H1 (cell line): ENCODE measurements around the gene SCAMP2. TPM values are rescaled to one million over a fixed set of nuclear protein-coding genes. Genes with fewer than 3 reads are reported as not detected.

Experiments used
- CTCF ChIA-PET: fragments of 300-600 bp; sonication (Branson Sonifier 250); formaldehyde crosslinking; loops from one replicate; lab custom pipeline; 2021; ENCODE audit not compliant: partially characterized antibody; lab: Charles Lee
- POLR2A ChIA-PET: fragments of 300-600 bp; sonication (Branson Sonifier 250); formaldehyde crosslinking; loops from one replicate; lab custom pipeline; 2021; ENCODE audit warnings: inconsistent platforms; ENCODE audit not compliant: partially characterized antibody; lab: Charles Lee
- DNase-seq, 2 experiments: peaks; one replicate each; pipeline versions ENCODE4 v3.0.0 to v3.0.0-alpha.2; 2010 to 2022; ENCODE audit warnings: low spot score in 2 of 2, low read depth in 1 of 2, mixed read lengths in 1 of 2
- FAIRE-seq: peaks from 2 replicates; lab custom pipeline; 2011; peaks lifted over from hg19 to GRCh38; lab: Jason Lieb, UNC
- H2AFZ ChIP-seq: 2 replicates; pipeline ENCODE4 v1.8.1; 2012; ENCODE audit warnings: low read length, inconsistent platforms
- H2AK5ac ChIP-seq: 2 replicates; pipeline ENCODE4 v1.6.1; 2013; ENCODE audit warnings: low read depth, low read length
- H2BK120ac ChIP-seq: replicated peaks from 2 replicates; pipeline ENCODE3; 2013; ENCODE audit warnings: low read depth, low read length, inconsistent platforms
- H2BK12ac ChIP-seq: 2 replicates; pipeline ENCODE4 v1.6.1; 2013; ENCODE audit warnings: low read depth, low read length
- H2BK15ac ChIP-seq: 2 replicates; pipeline ENCODE4 v1.6.1; 2013; ENCODE audit warnings: low read length
- H2BK20ac ChIP-seq: 2 replicates; pipeline ENCODE4 v1.6.1; 2013; ENCODE audit warnings: low read length
- H2BK5ac ChIP-seq: 2 replicates; pipeline ENCODE4 v1.6.1; 2013; ENCODE audit warnings: low read depth, low read length
- H3K14ac ChIP-seq: 2 replicates; pipeline ENCODE4 v1.6.1; 2013; ENCODE audit warnings: inconsistent platforms; ENCODE audit not compliant: insufficient read length
- H3K18ac ChIP-seq: 2 replicates; pipeline ENCODE4 v1.6.1; 2013; ENCODE audit warnings: low read length; ENCODE audit errors: extremely low read depth
- H3K23ac ChIP-seq: 2 replicates; pipeline ENCODE4 v1.6.1; 2013; ENCODE audit warnings: inconsistent platforms; ENCODE audit not compliant: insufficient read length
- H3K23me2 ChIP-seq: 2 replicates; pipeline ENCODE4 v1.6.1; 2013; ENCODE audit warnings: low read depth, low read length
- H3K27ac ChIP-seq: 2 replicates; pipeline ENCODE4 v1.6.1; 2011; ENCODE audit warnings: low read depth, low read length, inconsistent platforms
- H3K27me3 ChIP-seq, 4 experiments: replicated peaks in 1 of 4; 1 replicate in 1 of 4; 2 replicates in 3 of 4; pipeline versions ENCODE4 v1.6.1 to v1.8.1; 2011 to 2013; ENCODE audit warnings: low read length in 3 of 4, mild to moderate bottlenecking in 3 of 4, inconsistent platforms in 2 of 4, mixed read lengths in 2 of 4, moderate library complexity in 1 of 4; ENCODE audit not compliant: control insufficient read depth in 3 of 4, insufficient read depth in 3 of 4; ENCODE audit errors: extremely low read depth in 1 of 4
- H3K36me3 ChIP-seq, 4 experiments: 2 replicates each; pipeline versions ENCODE4 v1.6.1 to v1.8.1; 2011 to 2013; ENCODE audit warnings: mild to moderate bottlenecking in 4 of 4, low read length in 3 of 4, moderate library complexity in 2 of 4, control low read depth in 1 of 4, inconsistent platforms in 1 of 4; ENCODE audit not compliant: insufficient read depth in 4 of 4, control insufficient read depth in 2 of 4
- H3K4ac ChIP-seq: replicated peaks from 2 replicates; pipeline ENCODE3; 2013; ENCODE audit warnings: low read length, low read depth, mixed read lengths, inconsistent platforms; ENCODE audit not compliant: insufficient read length
- H3K4me1 ChIP-seq, 4 experiments: replicated peaks in 1 of 4; 1 replicate in 1 of 4; 2 replicates in 3 of 4; pipeline versions ENCODE4 v1.6.1 to v1.8.1; 2011 to 2013; ENCODE audit warnings: low read length in 3 of 4, inconsistent platforms in 2 of 4, mixed read lengths in 1 of 4; ENCODE audit not compliant: insufficient read depth in 4 of 4, control insufficient read depth in 3 of 4
- H3K4me2 ChIP-seq, 2 experiments: 2 replicates each; pipeline versions ENCODE4 v1.6.1 to v1.8.1; 2011 to 2013; ENCODE audit warnings: low read depth in 2 of 2, low read length in 2 of 2, control low read depth in 1 of 2, inconsistent platforms in 1 of 2, mild to moderate bottlenecking in 1 of 2; ENCODE audit not compliant: insufficient read depth in 1 of 2
- H3K4me3 ChIP-seq, 4 experiments: fragments of 200-600, 300-600 bp in 1 of 4; sonication (generic), shearing (Covaris generic), sonication (Bioruptor Twin) in 1 of 4; 2 replicates each; pipeline versions ENCODE4 v1.5.1 to v1.8.1; 2011 to 2016; ENCODE audit warnings: low read length in 4 of 4, low read depth in 3 of 4, control low read depth in 2 of 4, inconsistent platforms in 2 of 4, mild to moderate bottlenecking in 2 of 4, mixed read lengths in 1 of 4, moderate library complexity in 1 of 4; ENCODE audit not compliant: insufficient read depth in 2 of 4; ENCODE audit errors: extremely low read depth in 1 of 4
- H3K56ac ChIP-seq: replicated peaks from 2 replicates; pipeline ENCODE3; 2013; ENCODE audit warnings: low read depth, mild to moderate bottlenecking, mixed read lengths, low read length, inconsistent platforms; ENCODE audit not compliant: insufficient read length
- H3K79me1 ChIP-seq: 2 replicates; pipeline ENCODE4 v1.6.1; 2013; ENCODE audit warnings: low read depth, low read length, control low read depth
- H3K79me2 ChIP-seq, 2 experiments: 2 replicates each; pipeline versions ENCODE4 v1.6.1 to v1.8.1; 2012 to 2013; ENCODE audit warnings: low read length in 2 of 2, mild to moderate bottlenecking in 2 of 2, inconsistent platforms in 1 of 2; ENCODE audit not compliant: insufficient read depth in 2 of 2, control insufficient read depth in 1 of 2
- H3K9ac ChIP-seq, 4 experiments: replicated peaks in 1 of 4; 1 replicate in 1 of 4; 2 replicates in 3 of 4; pipeline versions ENCODE4 v1.6.1 to v1.8.1; 2011 to 2013; ENCODE audit warnings: low read depth in 3 of 4, low read length in 3 of 4, control low read depth in 2 of 4, mild to moderate bottlenecking in 2 of 4, moderate library complexity in 2 of 4, inconsistent platforms in 1 of 4; ENCODE audit errors: extremely low read depth in 1 of 4
- H3K9me3 ChIP-seq, 2 experiments: 2 replicates each; pipeline versions ENCODE4 v1.6.1 to v1.8.1; 2012 to 2013; ENCODE audit warnings: mild to moderate bottlenecking in 2 of 2, moderate library complexity in 2 of 2, control low read depth in 1 of 2, inconsistent platforms in 1 of 2, low read depth in 1 of 2, low read length in 1 of 2, mixed read lengths in 1 of 2; ENCODE audit not compliant: insufficient read depth in 2 of 2
- H4K20me1 ChIP-seq, 2 experiments: replicated peaks in 1 of 2; 2 replicates each; pipeline versions ENCODE3 to v1.8.1; 2011 to 2013; ENCODE audit warnings: inconsistent platforms in 2 of 2, low read length in 2 of 2, mild to moderate bottlenecking in 1 of 2; ENCODE audit not compliant: insufficient read depth in 2 of 2, control insufficient read depth in 1 of 2
- H4K5ac ChIP-seq: 2 replicates; pipeline ENCODE4 v1.6.1; 2013; ENCODE audit warnings: low read length, low read depth, mixed read lengths, inconsistent platforms; ENCODE audit not compliant: insufficient read length
- H4K8ac ChIP-seq: 2 replicates; pipeline ENCODE4 v1.8.0; 2013; ENCODE audit warnings: mild to moderate bottlenecking, moderate library complexity, low read length, inconsistent platforms; ENCODE audit not compliant: insufficient read depth; ENCODE audit errors: extremely low read depth
- H4K91ac ChIP-seq: replicated peaks from 2 replicates; pipeline ENCODE3; 2013; ENCODE audit warnings: low read length, mixed read lengths, inconsistent platforms; ENCODE audit not compliant: insufficient read length
- CHD1 ChIP-seq: IDR thresholded peaks from 2 replicates; pipeline ENCODE4 v1.6.1; 2012; ENCODE audit warnings: low read depth, low read length, improper control_type of control experiment
- YY1 ChIP-seq: IDR thresholded peaks from 2 replicates; pipeline ENCODE4 v1.6.1; 2011; ENCODE audit warnings: low read depth, mild to moderate bottlenecking, low read length
- WGBS, 2 experiments: shearing (Covaris generic) in 1 of 2; methylation state at CpG; one replicate each; pipeline versions ENCODE4 v1.1.6 to v1.1.7; 2013 to 2015; ENCODE audit warnings: low lambda C conversion rate in 2 of 2, mixed read lengths in 2 of 2, inconsistent platforms in 1 of 2, low coverage in 1 of 2, missing lambda C conversion rate in 1 of 2; ENCODE audit not compliant: insufficient replicate concordance in 2 of 2, insufficient coverage in 1 of 2, insufficient read length in 1 of 2; ENCODE audit errors: extremely low coverage in 1 of 2, missing lambda C conversion rate in 1 of 2; 5-methylcytosine and 5-hydroxymethylcytosine counted together
- polyA plus RNA-seq, 7 experiments: library from polyadenylated mRNA; depleted of rRNA in 3 of 7; stranded (reverse) in 5 of 7; unstranded in 2 of 7; fragments of >200 nt in 5 of 7; fragments of 200-250 nt in 2 of 7; gene quantifications; 1 replicate in 5 of 7; 2 replicates in 1 of 7; 4 replicates in 1 of 7; pipeline versions ENCODE4 v1.2.1 to v1.2.3, GENCODE V29; 2011 to 2013; ENCODE audit warnings: missing spikeins in 2 of 7, mixed read lengths in 2 of 7
- total RNA-seq: library from RNA; stranded (reverse); fragmentation: NEBNext Ultra II Directional; extraction: Animal tissue kit (Norgen Biotek cat#: 25700); gene quantifications from 2 replicates; pipeline ENCODE4 v1.2.1, GENCODE V29; 2021

The SCAMP2 gene
- total and polyA plus RNA-seq, 2 of the 8 experiments (the other 6 are each of a cell fraction or from before 2014, with no cell fraction given): 41.7 to 131 TPM

GRCh38 chr15:74808078-74808839 lies 64.9 kb downstream of the SCAMP2 start:
- CTCF ChIA-PET: interaction anchor here (0.6 to 10.2 kb wide), 24 partner anchors 8 to 336 kb away, joined by 3 to 113 read pairs (median 6); partner anchors contain the start of gene CPLX3
- no peak overlapping the region for H3K4me2 ChIP-seq
- 91% methylated on average over 18 of the region's 18 CpGs; no CpG with 5 or more reads in 1 of the 2 experiments for WGBS, 2 experiments

More at GRCh38 chr15:74808078-74808839, 64.9 kb downstream of the SCAMP2 start:
- DNase-seq: no peak
- Histone ChIP-seq H3K9me3 (no peaks in the 10 kb centered on the region), H3K23me2 (no peaks in the 10 kb centered on the region), H3K4ac (no peak overlapping the region), H4K8ac (no peak overlapping the region), H2BK12ac (no peak overlapping the region), H2BK5ac (no peak overlapping the region), H2BK15ac (no peak overlapping the region), H4K5ac (no peak overlapping the region), H3K23ac (no peak overlapping the region), H3K4me3 (no peak overlapping the region), H3K18ac (no peak overlapping the region), H3K36me3 (peaks cover 0 to under 1% (median 0%) of the 10 kb centered on the region in 4 experiments; a peak in 1 of 8 replicates), H3K27ac (no peak overlapping the region), H3K14ac (no peak overlapping the region), H3K27me3 (no peaks in the 10 kb centered on the region), H3K79me1 (no peaks in the 10 kb centered on the region), H3K79me2 (no peaks in the 10 kb centered on the region), H2BK20ac (no peak overlapping the region), H2AK5ac (0 out of 2 replicates have a peak overlapping the region, but pooled peaks have one; percentile 3), H2BK120ac (no peak overlapping the region), H3K9ac (no peak overlapping the region), H4K91ac (no peak overlapping the region), H3K56ac (no peak overlapping the region), H4K20me1 (no peaks in the 10 kb centered on the region), H3K4me1 (peaks cover 0 to 2% (median 1%) of the 10 kb centered on the region in 4 experiments; a peak in 2 of 7 replicates), H2AFZ (no peak overlapping the region)
- TF ChIP-seq CHD1 (no peak), YY1 (no peak)
- no peak for FAIRE-seq
- POLR2A ChIA-PET: interaction anchor here (0.6 to 1.7 kb wide), 8 partner anchors 8 to 110 kb away, joined by 3 to 6 read pairs (median 4); no protein-coding TSS in a partner anchor
